Esophagus squamous epithelium (tissue), 5 donors: ENCODE data around the gene UHRF2. TPM values are rescaled to one million over a fixed set of nuclear protein-coding genes. Genes with fewer than 3 reads are reported as not detected.

Experiments used
- DNase-seq: peaks from one replicate; lab custom pipeline; 2025; lab: John Stamatoyannopoulos, UW
- H3K27ac ChIP-seq, 4 donors: fragments of 200-600 bp; sonication (generic); one replicate each; pipeline ENCODE4 v1.5.1; 2016 to 2019; ENCODE audit warnings: mild to moderate bottlenecking in 1 of 4
- H3K27me3 ChIP-seq, 4 donors: fragments of 200-600 bp; sonication (generic); 1 replicate in 3 of 4; 2 replicates in 1 of 4; pipeline versions ENCODE4 v1.5.1 to v1.6.0; 2017 to 2021; ENCODE audit warnings: antibody characterized with exemption in 1 of 4
- H3K36me3 ChIP-seq, 3 donors: fragments of 200-600 bp; sonication (generic); one replicate each; pipeline ENCODE4 v1.5.1; 2016 to 2019
- H3K4me1 ChIP-seq, 3 donors: fragments of 200-600 bp; sonication (generic); one replicate each; pipeline ENCODE4 v1.5.1; 2017 to 2019
- H3K4me3 ChIP-seq, 4 donors: fragments of 200-600 bp; sonication (generic); 1 replicate in 3 of 4; 2 replicates in 1 of 4; pipeline ENCODE4 v1.5.1; 2016 to 2019; ENCODE audit warnings: mild to moderate bottlenecking in 2 of 4, moderate library complexity in 1 of 4
- H3K9me3 ChIP-seq, 3 donors: fragments of 200-600 bp; sonication (generic); one replicate each; pipeline ENCODE4 v1.5.1; 2016 to 2019
- CTCF ChIP-seq, 6 experiments: fragments of 450-650 bp in 4 of 6; fragments of 200-600 bp in 2 of 6; sonication (generic) in 2 of 6; IDR thresholded peaks; one replicate each; pipeline ENCODE4 v1.5.1; 2016 to 2019; ENCODE audit warnings: antibody characterized with exemption in 6 of 6, mild to moderate bottlenecking in 4 of 6, moderate library complexity in 4 of 6
- POLR2A ChIP-seq, 4 donors: fragments of 450-650 bp; IDR thresholded peaks; one replicate each; pipeline ENCODE4 v1.6.1; 2017; ENCODE audit warnings: antibody characterized with exemption in 4 of 4, mild to moderate bottlenecking in 4 of 4, moderate library complexity in 3 of 4
- whole genome bisulfite sequencing, 2 donors: methylation state at CpG; one replicate each; pipeline ENCODE4 v1.1.5; 2018; 5-methylcytosine and 5-hydroxymethylcytosine counted together
- intact Hi-C: fragments of 100-400 bp; cut with DNase I; formaldehyde crosslinking; loops from one replicate; pipeline ENCODE4 v1.15.0; 2022
- total RNA-seq, 4 donors: library from RNA; depleted of rRNA; stranded (reverse); fragments of >200 nt; gene quantifications; one replicate each; pipeline ENCODE4 v1.1.0, GENCODE V29; 2016
- donor health status: DM: yes; HTN: yes; CAD: no.

The UHRF2 gene
- total RNA-seq, 4 donors from 2014 or later: 12.9 to 51.1 (median 22.1) TPM

DNA sequence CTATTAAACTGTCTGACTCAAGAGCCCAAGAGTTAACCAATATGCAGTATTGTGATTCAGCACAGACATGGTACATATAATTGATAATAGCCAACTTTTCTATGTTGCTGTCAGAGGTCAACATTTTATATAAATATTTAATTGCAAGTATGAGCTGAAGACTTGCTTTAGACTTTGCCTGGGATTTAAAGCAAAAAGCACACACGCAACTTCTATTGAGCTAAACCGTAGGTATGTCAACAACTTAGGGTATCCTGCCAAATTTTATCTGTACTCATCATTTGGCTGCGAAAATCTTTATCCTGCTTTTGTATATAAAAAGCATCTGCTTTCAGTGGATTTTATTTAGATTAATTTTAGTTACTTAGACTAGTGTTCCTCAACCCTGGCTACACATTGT, 27.4 kb downstream of the UHRF2 start:
- 70% methylated on average over 3 of the region's 3 CpGs for WGBS, 2 donors
- Histone ChIP-seq H3K27ac (no peak overlapping the region), H3K36me3 (peaks cover 0 to 30% (median 0%) of the 10 kb centered on the region in 3 donors), H3K9me3 (no peaks in the 10 kb centered on the region), H3K4me3 (no peak overlapping the region), H3K4me1 (peaks cover 0 to 62% (median 5%) of the 10 kb centered on the region in 3 donors), H3K27me3 (no peaks in the 10 kb centered on the region)
- intact Hi-C loops: no loop called here
- no peak for DNase-seq
- TF ChIP-seq CTCF (IDR thresholded peaks at IDR 0.05): no peak
- no peak for TF ChIP-seq POLR2A (IDR thresholded peaks at IDR 0.05)

GRCh38 chr9:6441269-6441668, 28.3 kb downstream of the UHRF2 start:
- TF ChIP-seq POLR2A (IDR thresholded peaks at IDR 0.05) (no peak), CTCF (IDR thresholded peaks at IDR 0.05) (no peak)
- intact Hi-C loops: no loop called here
- Histone ChIP-seq H3K36me3 (peaks cover 0 to 26% (median 0%) of the 10 kb centered on the region in 3 donors), H3K27ac (no peak overlapping the region), H3K4me3 (no peak overlapping the region), H3K27me3 (no peaks in the 10 kb centered on the region), H3K4me1 (peaks cover 0 to 62% (median 5%) of the 10 kb centered on the region in 3 donors), H3K9me3 (no peaks in the 10 kb centered on the region)
- WGBS, 2 donors: 17 to 47% methylated on average over 1 of the region's 1 CpG
- DNase-seq: no peak

GRCh38 chr9:6443661-6444060, 30.7 kb downstream of the UHRF2 start:
- no peak for DNase-seq
- H3K4me1 ChIP-seq: peaks cover 0 to 57% (median 5%) of the 10 kb centered on the region in 3 donors
- peaks cover 0 to 6% (median 0%) of the 10 kb centered on the region in 3 donors for H3K36me3 ChIP-seq
- H3K27ac ChIP-seq: no peak overlapping the region
- no peaks in the 10 kb centered on the region for H3K9me3 ChIP-seq
- TF ChIP-seq CTCF (IDR thresholded peaks at IDR 0.05) (no peak), POLR2A (IDR thresholded peaks at IDR 0.05) (no peak)
- 11 to 27% methylated on average over 1 of the region's 1 CpG for WGBS, 2 donors
- H3K4me3 ChIP-seq: no peak overlapping the region
- intact Hi-C loops: no loop called here
- H3K27me3 ChIP-seq: no peaks in the 10 kb centered on the region

- DNase-seq: no peak
- Histone ChIP-seq H3K9me3 (no peaks in the 10 kb centered on the region), H3K36me3 (peaks cover 0 to 3% (median 0%) of the 10 kb centered on the region in 3 donors), H3K27me3 (no peaks in the 10 kb centered on the region), H3K27ac (no peak overlapping the region), H3K4me3 (no peak overlapping the region), H3K4me1 (peaks cover 0 to 52% (median 5%) of the 10 kb centered on the region in 3 donors)
- 67 to 69% methylated on average over 2 of the region's 2 CpGs for WGBS, 2 donors
- TF ChIP-seq POLR2A (IDR thresholded peaks at IDR 0.05): no peak
- no peak for TF ChIP-seq CTCF (IDR thresholded peaks at IDR 0.05)
- intact Hi-C loops: no loop called here
Measured at GRCh38 chr9:6444128-6444527, 31.1 kb downstream of the UHRF2 start.

GRCh38 chr9:6449086-6449485, 36.1 kb downstream of the UHRF2 start:
- no peak overlapping the region for H3K27ac ChIP-seq

More at GRCh38 chr9:6449086-6449485, 36.1 kb downstream of the UHRF2 start:
- DNase-seq: no peak
- Histone ChIP-seq H3K36me3 (no peaks in the 10 kb centered on the region), H3K4me1 (peaks cover 0 to 33% (median 0%) of the 10 kb centered on the region in 3 donors), H3K9me3 (no peaks in the 10 kb centered on the region), H3K4me3 (no peak overlapping the region), H3K27me3 (no peaks in the 10 kb centered on the region)
- intact Hi-C loops: no loop called here
- 77 to 92% methylated on average over 1 of the region's 1 CpG for WGBS, 2 donors
- TF ChIP-seq CTCF (IDR thresholded peaks at IDR 0.05): no peak
- no peak for TF ChIP-seq POLR2A (IDR thresholded peaks at IDR 0.05)
